NT2/D1 (cell line): ENCODE measurements around the gene CELSR2.

ENCODE experiments used
- DNase-seq: peaks from one replicate; pipeline ENCODE4 v3.0.0-alpha.2; 2011; ENCODE audit warnings: low read depth, low spot score
- H3K27me3 ChIP-seq: 2 replicates; pipeline ENCODE4 v1.6.0; 2011; ENCODE audit warnings: mild to moderate bottlenecking; ENCODE audit not compliant: insufficient read length, insufficient read depth
- H3K36me3 ChIP-seq: 2 replicates; pipeline ENCODE4 v1.6.1; 2011; ENCODE audit warnings: mild to moderate bottlenecking, low read length, mixed read lengths; ENCODE audit not compliant: insufficient read depth, insufficient read length
- H3K4me1 ChIP-seq: 2 replicates; pipeline ENCODE4 v1.5.1; 2011; ENCODE audit not compliant: insufficient read depth, insufficient read length
- H3K4me3 ChIP-seq: 2 replicates; pipeline ENCODE4 v1.5.1; 2011; ENCODE audit warnings: low read depth; ENCODE audit not compliant: insufficient read length
- H3K9ac ChIP-seq: 2 replicates; pipeline ENCODE4 v1.6.0; 2011; ENCODE audit warnings: low read depth; ENCODE audit not compliant: insufficient read length
- H3K9me3 ChIP-seq: 2 replicates; pipeline ENCODE4 v1.5.1; 2011; ENCODE audit warnings: mild to moderate bottlenecking, low read length; ENCODE audit not compliant: insufficient read depth
- SUZ12 ChIP-seq: IDR thresholded peaks from 2 replicates; pipeline ENCODE4 v1.6.1; 2011; ENCODE audit not compliant: insufficient read length, insufficient read depth; ENCODE audit errors: extremely low read depth
- YY1 ChIP-seq: IDR thresholded peaks from 2 replicates; pipeline ENCODE4 v1.6.1; 2011; ENCODE audit not compliant: insufficient read length, insufficient read depth
- ZNF274 ChIP-seq: IDR thresholded peaks from 2 replicates; pipeline ENCODE4 v1.6.1; 2011; ENCODE audit warnings: mild to moderate bottlenecking, low read depth, low read length

The CELSR2 gene

DNA sequence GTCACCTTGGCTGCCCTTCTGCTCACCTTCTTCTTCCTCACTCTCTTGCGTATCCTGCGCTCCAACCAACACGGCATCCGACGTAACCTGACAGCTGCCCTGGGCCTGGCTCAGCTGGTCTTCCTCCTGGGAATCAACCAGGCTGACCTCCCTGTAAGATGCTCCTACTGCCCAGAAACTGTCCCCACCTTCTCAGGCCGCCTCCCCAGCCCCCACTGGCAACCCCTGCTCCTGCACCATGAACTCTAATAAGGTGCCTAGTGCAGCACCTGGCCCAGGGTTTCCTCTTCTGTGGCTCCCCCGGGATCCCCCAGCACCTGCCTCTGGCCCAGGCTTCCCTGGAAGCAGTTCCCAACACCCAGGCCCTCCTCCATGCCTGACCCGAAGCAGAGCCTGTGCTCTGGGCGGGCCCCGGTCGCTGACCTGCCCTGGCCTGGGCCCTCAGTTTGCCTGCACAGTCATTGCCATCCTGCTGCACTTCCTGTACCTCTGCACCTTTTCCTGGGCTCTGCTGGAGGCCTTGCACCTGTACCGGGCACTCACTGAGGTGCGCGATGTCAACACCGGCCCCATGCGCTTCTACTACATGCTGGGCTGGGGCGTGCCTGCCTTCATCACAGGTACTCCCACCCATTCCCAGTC is 20.8 kb downstream of the CELSR2 start:
- Histone ChIP-seq H3K4me1 (peaks cover 18% of the 10 kb centered on the region), H3K36me3 (peaks cover 81% of the 10 kb centered on the region)

DNA sequence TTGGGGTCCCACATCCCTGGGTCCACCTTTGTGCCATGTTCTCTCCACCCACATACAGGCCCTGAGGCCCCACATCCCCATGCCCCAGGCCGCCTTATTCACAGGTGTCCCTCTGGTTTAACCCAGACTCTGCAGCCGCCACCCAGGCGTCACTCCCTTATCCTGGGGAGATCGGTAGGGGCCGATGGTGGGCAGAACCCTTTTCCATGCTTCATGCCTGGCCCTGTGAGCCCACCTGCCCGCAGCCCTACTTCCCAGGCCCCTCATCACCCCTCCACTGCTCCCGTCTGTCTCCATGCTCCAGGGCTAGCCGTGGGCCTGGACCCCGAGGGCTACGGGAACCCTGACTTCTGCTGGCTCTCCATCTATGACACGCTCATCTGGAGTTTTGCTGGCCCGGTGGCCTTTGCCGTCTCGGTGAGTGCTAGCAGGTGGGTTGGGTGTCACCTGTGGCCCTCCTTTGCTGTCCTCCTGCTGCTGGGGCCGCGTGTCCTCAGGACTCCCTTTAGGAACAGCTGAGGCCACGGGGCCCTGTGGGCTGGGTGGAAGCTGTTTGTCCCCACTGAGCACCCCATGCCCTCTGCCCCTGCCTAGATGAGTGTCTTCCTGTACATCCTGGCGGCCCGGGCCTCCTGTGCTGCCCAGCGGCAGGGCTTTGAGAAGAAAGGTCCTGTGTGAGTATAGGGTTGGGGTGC is 21.4 kb downstream of the CELSR2 start:
- no peak overlapping the region for H3K4me3 ChIP-seq

More for the DNA sequence above, 20.8 kb downstream of the CELSR2 start:
- no peak overlapping the region for H3K4me3 ChIP-seq
- DNase-seq = no peak
- no peak for TF ChIP-seq SUZ12
- no peak for TF ChIP-seq ZNF274
- no peak for TF ChIP-seq YY1
- no peaks in the 10 kb centered on the region; the same call in 1 of the 2 replicates for H3K9me3 ChIP-seq
- H3K9ac ChIP-seq = no peak overlapping the region
- no peaks in the 10 kb centered on the region for H3K27me3 ChIP-seq

DNA sequence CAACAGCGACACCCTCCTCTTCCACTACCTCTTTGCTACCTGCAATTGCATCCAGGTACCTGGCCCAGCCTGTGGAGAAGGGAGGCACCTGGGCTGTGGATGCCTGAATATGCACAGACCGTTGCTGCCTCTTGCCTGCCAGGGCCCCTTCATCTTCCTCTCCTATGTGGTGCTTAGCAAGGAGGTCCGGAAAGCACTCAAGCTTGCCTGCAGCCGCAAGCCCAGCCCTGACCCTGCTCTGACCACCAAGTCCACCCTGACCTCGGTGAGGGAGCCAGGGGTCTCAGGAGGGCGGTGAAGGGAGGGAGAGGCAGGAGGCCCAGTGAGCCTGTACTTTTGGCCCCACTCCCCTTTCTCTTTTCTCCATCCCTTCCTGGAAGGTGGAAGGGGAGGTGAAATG is 22.1 kb downstream of the CELSR2 start:
- H3K9ac ChIP-seq = no peak overlapping the region
- H3K9me3 ChIP-seq = no peaks in the 10 kb centered on the region; the same call in 1 of the 2 replicates
- no peaks in the 10 kb centered on the region for H3K27me3 ChIP-seq
- peaks cover 69% of the 10 kb centered on the region for H3K36me3 ChIP-seq
- no peak for TF ChIP-seq ZNF274
- no peak for TF ChIP-seq YY1
- no peak for TF ChIP-seq SUZ12
- no peak overlapping the region for H3K4me3 ChIP-seq
- H3K4me1 ChIP-seq = peaks cover 24% of the 10 kb centered on the region
- no peak for DNase-seq

More for the DNA sequence above, 21.4 kb downstream of the CELSR2 start:
- peaks cover 75% of the 10 kb centered on the region for H3K36me3 ChIP-seq
- no peaks in the 10 kb centered on the region for H3K27me3 ChIP-seq
- peaks cover 23% of the 10 kb centered on the region for H3K4me1 ChIP-seq
- no peak overlapping the region for H3K9ac ChIP-seq
- no peak for TF ChIP-seq YY1
- no peak for TF ChIP-seq ZNF274
- TF ChIP-seq SUZ12 = no peak
- DNase-seq = no peak
- H3K9me3 ChIP-seq = no peaks in the 10 kb centered on the region; the same call in 1 of the 2 replicates

DNA sequence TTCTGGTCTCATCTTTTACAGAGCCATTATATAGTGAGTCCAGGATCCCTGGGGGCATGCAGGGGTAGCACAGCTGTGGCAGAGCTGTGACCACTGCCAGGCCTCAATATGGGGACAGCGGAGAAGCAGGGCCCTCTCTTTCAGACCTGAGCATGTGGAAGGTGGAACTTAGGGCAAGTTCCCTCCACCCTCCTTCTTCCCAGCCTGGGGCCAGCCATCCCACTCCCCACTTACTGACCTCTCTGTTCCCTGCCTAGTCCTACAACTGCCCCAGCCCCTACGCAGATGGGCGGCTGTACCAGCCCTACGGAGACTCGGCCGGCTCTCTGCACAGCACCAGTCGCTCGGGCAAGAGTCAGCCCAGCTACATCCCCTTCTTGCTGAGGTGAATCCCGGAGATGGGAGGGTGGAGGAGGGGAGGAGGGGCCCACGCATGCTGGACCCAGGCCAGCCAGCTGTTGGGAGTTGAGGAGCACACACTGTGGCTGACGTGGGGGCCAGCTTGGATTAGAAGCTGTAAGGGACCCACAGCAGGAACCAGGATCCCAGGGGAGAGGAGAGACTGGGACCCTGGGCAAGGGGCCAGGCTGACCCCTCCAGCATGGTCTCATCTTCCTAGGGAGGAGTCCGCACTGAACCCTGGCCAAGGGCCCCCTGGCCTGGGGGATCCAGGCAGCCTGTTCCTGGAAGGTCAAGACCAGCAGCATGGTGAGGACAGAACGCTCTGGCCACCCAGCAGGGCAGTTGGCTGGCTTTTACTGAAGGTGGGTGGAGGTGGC is 22.9 kb downstream of the CELSR2 start:
- TF ChIP-seq YY1 (no peak), ZNF274 (no peak), SUZ12 (no peak)
- no peaks in the 10 kb centered on the region; the same call in 1 of the 2 replicates for H3K9me3 ChIP-seq
- peaks cover 24% of the 10 kb centered on the region for H3K4me1 ChIP-seq
- H3K36me3 ChIP-seq = peaks cover 65% of the 10 kb centered on the region
- no peak for DNase-seq
- H3K4me3 ChIP-seq = no peak overlapping the region
- peak overlapping the region; percentile 9 for H3K9ac ChIP-seq
- H3K27me3 ChIP-seq = no peaks in the 10 kb centered on the region

DNA sequence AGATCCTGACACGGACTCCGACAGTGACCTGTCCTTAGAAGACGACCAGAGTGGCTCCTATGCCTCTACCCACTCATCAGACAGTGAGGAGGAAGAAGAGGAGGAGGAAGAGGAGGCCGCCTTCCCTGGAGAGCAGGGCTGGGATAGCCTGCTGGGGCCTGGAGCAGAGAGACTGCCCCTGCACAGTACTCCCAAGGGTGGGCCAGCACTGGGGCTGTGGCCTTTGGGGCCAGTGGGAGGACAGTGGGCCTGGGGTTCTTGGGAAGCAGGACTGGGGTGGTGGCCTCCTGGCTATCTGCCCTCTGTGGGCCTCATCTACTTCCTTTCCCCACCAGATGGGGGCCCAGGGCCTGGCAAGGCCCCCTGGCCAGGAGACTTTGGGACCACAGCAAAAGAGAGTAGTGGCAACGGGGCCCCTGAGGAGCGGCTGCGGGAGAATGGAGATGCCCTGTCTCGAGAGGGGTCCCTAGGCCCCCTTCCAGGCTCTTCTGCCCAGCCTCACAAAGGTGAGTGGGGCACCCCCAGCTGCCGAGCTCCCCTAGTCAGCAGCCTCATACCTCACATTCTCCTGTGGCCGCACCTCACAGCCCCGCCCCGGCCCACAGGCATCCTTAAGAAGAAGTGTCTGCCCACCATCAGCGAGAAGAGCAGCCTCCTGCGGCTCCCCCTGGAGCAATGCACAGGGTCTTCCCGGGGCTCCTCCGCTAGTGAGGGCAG is 23.6 kb downstream of the CELSR2 start:
- H3K36me3 ChIP-seq = peaks cover 65% of the 10 kb centered on the region
- no peak for TF ChIP-seq ZNF274
- TF ChIP-seq SUZ12 = no peak
- no peak for TF ChIP-seq YY1
- H3K9me3 ChIP-seq = no peaks in the 10 kb centered on the region; the same call in 1 of the 2 replicates
- peaks cover 24% of the 10 kb centered on the region for H3K4me1 ChIP-seq
- DNase-seq = no peak
- H3K4me3 ChIP-seq = no peak overlapping the region
- no peaks in the 10 kb centered on the region for H3K27me3 ChIP-seq
- H3K9ac ChIP-seq = peak overlapping the region; percentile 9

DNA sequence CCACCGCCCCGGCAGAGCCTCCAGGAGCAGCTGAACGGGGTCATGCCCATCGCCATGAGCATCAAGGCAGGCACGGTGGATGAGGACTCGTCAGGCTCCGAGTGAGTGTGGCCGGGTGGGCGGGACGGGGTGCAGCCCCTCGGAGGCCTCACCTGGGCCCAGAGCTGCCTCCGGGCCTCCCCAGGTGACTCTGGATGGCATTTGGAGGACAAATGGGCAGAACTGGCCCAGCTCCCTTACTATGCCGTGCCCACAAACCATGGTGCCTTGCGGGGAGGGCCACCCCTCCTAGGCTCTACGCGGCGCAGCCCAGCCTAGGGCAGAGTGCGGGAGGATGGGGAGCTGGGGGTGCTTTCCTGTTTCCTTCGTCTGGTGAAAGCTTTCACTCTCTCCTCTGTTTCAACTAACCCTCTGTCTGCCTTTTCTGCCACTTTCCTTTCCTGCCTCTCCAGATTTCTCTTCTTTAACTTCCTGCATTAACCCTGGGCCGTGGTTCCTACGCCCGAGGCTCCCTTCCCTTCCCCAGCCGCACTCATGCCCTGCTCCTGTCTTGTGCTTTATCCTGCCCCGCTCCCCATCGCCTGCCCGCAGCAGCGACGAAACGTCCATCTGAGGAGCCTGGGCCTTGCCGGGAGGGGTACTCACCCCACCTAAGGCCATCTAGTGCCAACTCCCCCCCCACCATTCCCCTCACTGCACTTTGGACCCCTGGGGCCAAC is 24.4 kb downstream of the CELSR2 start:
- H3K27me3 ChIP-seq = no peaks in the 10 kb centered on the region
- H3K4me3 ChIP-seq = no peak overlapping the region
- peaks cover 65% of the 10 kb centered on the region for H3K36me3 ChIP-seq
- peaks cover 24% of the 10 kb centered on the region for H3K4me1 ChIP-seq
- TF ChIP-seq YY1 (no peak), SUZ12 (no peak), ZNF274 (no peak)
- DNase-seq = no peak
- H3K9me3 ChIP-seq = no peaks in the 10 kb centered on the region
- peak overlapping the region; percentile 62 for H3K9ac ChIP-seq
